HG03159 (cell line): ENCODE data around the gene FAM168B.

ENCODE experiments used
- ATAC-seq: cut with Tn5 transposase; IDR thresholded peaks from one replicate; pipeline ENCODE4 v1.9.1; 2021; ENCODE audit warnings: mild to moderate bottlenecking, moderate library complexity; ENCODE audit not compliant: unreplicated experiment

The FAM168B gene

DNA sequence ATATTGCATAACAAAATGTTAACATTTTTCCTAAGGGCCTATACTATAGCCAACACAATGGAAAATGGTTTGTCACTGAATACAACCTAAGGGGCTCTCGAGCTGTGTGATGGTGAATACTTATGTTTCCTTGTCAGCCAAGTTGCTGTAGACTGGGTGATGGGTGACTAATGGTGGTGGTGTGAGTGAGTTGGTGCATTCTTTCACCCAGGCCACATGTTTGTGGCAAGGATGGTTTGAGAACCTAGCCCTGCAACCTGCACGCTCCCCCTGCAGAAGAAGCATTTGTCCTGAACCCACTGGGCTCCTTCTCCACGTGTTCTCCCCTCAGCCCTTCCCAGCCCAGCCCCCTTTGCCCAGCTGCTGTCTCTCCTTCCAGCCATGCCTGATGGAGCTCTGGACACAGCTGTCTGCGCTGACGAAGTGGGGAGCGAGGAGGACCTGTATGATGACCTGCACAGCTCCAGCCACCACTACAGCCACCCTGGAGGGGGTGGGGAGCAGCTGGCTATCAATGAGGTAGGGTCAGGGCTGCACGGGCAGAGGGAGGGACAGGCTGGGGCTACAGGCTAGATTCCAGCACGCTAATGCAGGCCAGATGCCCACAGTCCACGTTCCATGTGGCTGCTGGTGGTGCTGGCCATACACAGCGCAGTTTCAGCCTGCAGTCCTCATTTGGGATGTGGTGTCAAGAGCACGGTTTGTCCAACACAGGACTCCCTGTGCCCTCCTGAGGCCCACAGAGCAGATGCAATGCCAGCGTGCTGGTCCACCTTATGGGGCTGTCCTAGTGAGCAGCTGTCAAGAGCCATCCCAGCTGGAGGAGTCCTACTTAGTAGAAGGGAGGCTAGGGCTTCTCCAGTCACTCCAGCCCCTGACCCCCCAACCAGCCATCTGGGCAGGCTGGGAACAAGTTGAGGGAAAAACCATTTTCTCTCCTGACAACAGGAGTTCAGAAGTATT, 65.4 kb downstream of the FAM168B start:
- no peak for ATAC-seq

DNA sequence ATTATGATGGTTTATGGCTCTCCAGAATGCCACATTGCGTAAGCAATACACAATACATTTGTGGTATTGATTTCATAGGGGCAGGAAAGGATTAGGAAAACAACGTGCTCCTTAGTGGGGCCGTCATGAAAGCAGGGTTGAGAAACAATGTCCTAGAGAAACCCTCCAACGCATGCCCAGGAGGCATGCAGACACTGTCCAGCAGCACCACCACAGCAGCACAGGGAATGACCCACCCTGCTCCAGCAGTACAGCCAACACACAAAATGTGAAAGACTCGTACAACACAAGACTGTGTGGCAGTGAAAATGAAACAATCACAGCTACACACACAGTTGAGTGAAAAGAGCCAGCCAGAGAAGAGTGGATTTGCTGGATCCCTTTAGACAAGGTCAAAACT, 66.3 kb downstream of the FAM168B start:
- ATAC-seq = no peak

DNA sequence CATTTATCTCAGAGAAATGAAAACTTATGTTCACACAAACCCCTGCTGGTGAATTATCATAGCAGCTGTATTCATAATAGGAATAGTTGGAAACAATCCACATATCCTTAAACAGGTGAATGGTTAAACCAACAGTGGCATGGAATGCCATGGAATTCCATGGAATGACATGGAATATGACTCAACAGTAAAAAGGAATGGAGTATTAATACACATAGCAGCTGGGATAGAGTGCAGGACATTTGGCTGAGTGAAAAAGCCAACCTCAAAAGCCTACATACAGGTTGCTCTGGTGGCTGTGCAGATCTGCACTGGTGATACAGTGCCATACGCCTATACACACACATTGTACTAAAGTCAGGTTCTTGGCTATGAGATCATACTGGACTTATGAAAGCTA, 69.5 kb downstream of the FAM168B start:
- no peak for ATAC-seq

GRCh38 chr2:131022731-131023130, 70.5 kb downstream of the FAM168B start:
- no peak for ATAC-seq

- ATAC-seq = no peak
These were observed 76.2 kb downstream of the FAM168B start for GRCh38 chr2:131016826-131017741.

DNA sequence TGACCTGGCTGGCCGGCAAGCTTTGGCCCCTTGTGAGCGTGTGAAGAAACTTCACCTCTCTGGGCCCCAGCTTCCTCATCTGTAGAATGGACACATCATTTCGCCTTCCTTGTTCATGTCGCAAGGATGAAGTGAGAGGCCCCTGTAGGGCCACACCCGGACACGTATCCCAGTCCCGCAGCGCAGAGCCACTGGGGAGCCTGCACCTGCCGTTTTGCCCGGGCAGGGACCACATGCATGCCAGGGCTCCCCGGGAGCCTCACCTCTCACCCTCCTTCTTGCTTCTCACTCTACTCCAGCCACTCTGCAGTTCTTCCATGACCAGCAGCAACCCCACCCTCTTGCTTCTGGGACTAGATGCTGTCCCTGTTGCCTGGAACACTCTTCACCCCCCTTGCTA, 77.5 kb downstream of the FAM168B start:
- no peak for ATAC-seq

DNA sequence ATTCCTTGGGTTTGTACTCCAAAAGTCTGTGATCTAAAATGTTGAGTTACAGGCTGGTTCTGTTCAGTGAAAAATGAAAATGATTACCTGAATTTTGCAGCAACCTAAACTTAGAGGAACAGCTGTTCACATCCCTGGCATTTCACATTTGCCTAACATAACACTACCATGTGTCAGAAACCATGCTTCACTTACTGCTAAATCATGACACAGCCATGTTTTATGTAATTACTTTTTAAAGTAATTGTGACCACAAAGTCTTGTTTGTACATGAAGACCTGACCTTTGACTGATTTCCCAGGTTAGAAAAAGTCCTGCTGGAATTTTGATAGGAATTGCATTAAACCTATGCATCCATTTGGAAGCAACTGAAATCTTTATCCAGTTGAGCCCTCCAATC, 79.1 kb downstream of the FAM168B start:
- no peak for ATAC-seq

GRCh38 chr2:131011486-131011885, 81.8 kb downstream of the FAM168B start:
- ATAC-seq = no peak

- no peak for ATAC-seq
These were observed 82.7 kb downstream of the FAM168B start for GRCh38 chr2:131010566-131010965.

DNA sequence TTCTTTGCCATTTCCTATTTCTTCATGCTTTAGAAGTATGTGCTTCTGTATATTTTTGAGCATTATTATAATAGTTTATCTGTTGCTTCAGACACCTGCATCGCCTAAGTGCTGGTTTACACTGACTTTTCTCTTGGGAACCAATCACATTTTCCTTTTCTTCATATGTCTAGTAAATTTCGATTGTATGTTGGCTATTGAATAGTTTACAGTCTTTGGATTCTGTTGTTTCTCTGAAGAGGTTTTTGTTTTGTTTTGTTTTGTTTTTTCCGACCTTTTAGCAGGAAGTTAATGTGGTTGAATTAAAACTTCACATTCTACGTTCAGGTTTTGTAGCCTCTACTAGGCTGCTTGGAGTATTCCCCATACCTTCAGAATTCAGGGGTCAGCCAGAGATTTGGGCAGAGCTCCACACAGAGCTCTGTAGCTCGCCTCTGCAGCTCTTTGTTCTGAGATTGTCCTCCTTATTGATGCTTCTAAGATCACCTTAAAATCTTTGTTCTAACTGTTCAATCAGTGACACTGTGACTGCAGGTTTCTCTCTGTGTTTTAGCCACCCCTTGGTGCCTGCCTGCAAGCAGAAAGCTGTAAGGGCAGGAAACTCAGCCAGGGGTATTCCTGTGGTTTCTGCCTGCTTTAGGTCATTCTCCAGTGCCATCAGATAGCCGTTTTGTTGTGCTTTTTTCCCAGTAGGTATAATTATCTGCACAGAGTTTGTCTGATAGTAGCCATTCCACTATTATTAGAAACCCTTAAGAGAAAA, 83.4 kb downstream of the FAM168B start:
- no peak for ATAC-seq

DNA sequence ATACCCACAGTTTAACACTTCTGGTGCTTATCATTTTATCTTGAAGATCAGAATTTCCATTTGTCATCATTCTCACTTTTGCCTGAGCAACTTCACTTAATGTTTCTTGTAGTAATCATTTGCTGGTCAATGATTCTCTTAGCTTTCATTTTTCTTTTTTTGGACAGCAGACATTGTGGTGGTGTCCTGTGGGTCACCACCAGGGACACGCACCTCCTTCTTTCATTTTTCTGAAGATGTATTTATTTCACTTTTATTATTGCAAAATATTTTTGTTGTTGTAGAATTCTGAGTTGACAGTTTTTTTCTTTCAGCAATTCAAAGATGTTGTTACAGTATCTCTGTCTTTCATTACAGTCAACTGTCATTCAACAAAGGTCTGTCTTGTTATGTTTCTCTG, 84.3 kb downstream of the FAM168B start:
- no peak for ATAC-seq

GRCh38 chr2:131006561-131006960, 86.7 kb downstream of the FAM168B start:
- no peak for ATAC-seq

GRCh38 chr2:131005216-131005935, 87.9 kb downstream of the FAM168B start:
- no peak for ATAC-seq

DNA sequence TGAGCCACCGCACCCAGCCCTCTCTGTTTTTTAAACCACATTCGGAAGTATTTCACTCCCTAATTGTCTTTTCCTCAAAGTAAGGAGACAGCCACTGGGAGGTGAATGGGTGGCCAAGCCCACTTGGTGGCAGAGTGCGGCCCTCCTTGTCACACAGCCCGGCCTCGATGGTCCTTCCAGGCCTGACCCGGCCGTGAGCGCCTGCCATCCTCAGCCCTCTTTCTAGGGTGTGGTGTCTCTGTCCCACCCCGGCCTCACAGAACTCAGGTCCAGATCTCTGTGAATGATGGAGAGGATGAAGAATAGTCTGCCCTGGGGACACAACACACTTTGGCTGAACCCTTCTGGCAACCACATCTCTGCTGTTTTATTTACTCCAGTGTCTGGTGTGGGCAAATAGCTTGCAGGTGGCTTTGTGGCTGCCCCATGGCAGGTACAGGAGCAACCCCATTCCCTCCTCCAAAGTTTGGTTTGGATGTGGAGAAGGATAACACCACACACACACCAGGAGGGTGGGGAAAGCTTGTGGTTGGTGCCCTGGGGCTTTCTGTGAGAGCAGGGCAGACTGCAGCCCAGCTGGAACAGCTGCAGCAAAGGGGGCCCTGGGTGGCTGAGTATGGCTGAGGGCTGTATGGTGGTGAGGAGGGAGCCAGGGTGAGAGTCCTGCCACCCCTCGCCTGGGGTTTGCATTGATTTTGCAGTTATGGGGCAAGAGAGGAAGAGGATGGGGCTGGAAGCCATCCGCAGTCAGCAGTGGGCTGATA, 88.6 kb downstream of the FAM168B start:
- no peak for ATAC-seq

GRCh38 chr2:130998561-130998960, 94.7 kb downstream of the FAM168B start:
- ATAC-seq = no peak
